B cell (primary cell): Measurements from ENCODE around the gene BAIAP3. TPM values are rescaled to one million over a fixed set of nuclear protein-coding genes. Genes with fewer than 3 reads are reported as not detected.

Experiments used
- ATAC-seq: fragments of 200-7000 bp; cut with Tn5 transposase; one replicate; pipeline ENCODE4 v1.10.0; 2021; ENCODE audit warnings: low read depth, mild to moderate bottlenecking, moderate number of reproducible peaks, moderate library complexity
- CTCF ChIA-PET: fragments of 350-600 bp; sonication (Branson Sonifier 250); formaldehyde crosslinking; loops from one replicate; lab custom pipeline; 2021; ENCODE audit warnings: antibody characterized with exemption, inconsistent platforms; lab: Charles Lee
- POLR2A ChIA-PET: fragments of 350-600 bp; sonication (Branson Sonifier 250); formaldehyde crosslinking; loops from one replicate; lab custom pipeline; 2021; ENCODE audit warnings: antibody characterized with exemption; lab: Charles Lee
- DNase-seq: peaks from one replicate; pipeline ENCODE4 v3.0.0; 2013
- H2AFZ ChIP-seq: 2 replicates; pipeline ENCODE4 v1.6.1; 2012; ENCODE audit warnings: mild to moderate bottlenecking, low read depth, low read length; ENCODE audit not compliant: insufficient read depth, poor library complexity, severe bottlenecking
- H3K27ac ChIP-seq, 2 donors: 1 replicate in 1 of 2; 2 replicates in 1 of 2; pipeline ENCODE4 v1.5.1; 2012 to 2013; ENCODE audit warnings: low read length in 2 of 2, mild to moderate bottlenecking in 2 of 2, moderate library complexity in 1 of 2
- H3K27me3 ChIP-seq, 4 experiments: fragments of 200-600 bp in 1 of 4; sonication (generic) in 1 of 4; replicated peaks in 1 of 4; 1 replicate in 2 of 4; 2 replicates in 2 of 4; pipeline versions ENCODE4 v1.6.1 to v1.7.0; 2013 to 2016; ENCODE audit warnings: low read length in 3 of 4, mild to moderate bottlenecking in 2 of 4, mixed read lengths in 1 of 4, moderate library complexity in 1 of 4; ENCODE audit not compliant: insufficient read depth in 4 of 4, control insufficient read depth in 3 of 4; ENCODE audit errors: control extremely low read depth in 1 of 4
- H3K36me3 ChIP-seq, 2 experiments: replicated peaks in 1 of 2; 1 replicate in 1 of 2; 2 replicates in 1 of 2; pipeline versions ENCODE4 v1.6.1 to v1.7.1; 2013; ENCODE audit warnings: low read length in 1 of 2; ENCODE audit not compliant: insufficient read depth in 2 of 2, control insufficient read depth in 1 of 2; ENCODE audit errors: control extremely low read depth in 1 of 2, extremely low read depth in 1 of 2
- H3K4me1 ChIP-seq, 2 donors: fragments of 200-600 bp in 1 of 2; sonication (generic) in 1 of 2; 1 replicate in 1 of 2; 2 replicates in 1 of 2; pipeline versions ENCODE4 v1.5.1 to v1.6.1; 2013 to 2017; ENCODE audit warnings: low read length in 2 of 2; ENCODE audit not compliant: control insufficient read depth in 2 of 2, insufficient read depth in 2 of 2
- H3K4me2 ChIP-seq: replicated peaks from 2 replicates; pipeline ENCODE3; 2012; ENCODE audit warnings: mild to moderate bottlenecking, low read depth, low read length; ENCODE audit not compliant: poor library complexity, severe bottlenecking
- H3K4me3 ChIP-seq, 5 experiments: fragments of 200-600 bp in 1 of 5; sonication (generic) in 1 of 5; 1 replicate in 3 of 5; 2 replicates in 2 of 5; pipeline versions ENCODE4 v1.5.1 to v1.7.0; 2011 to 2016; ENCODE audit warnings: low read length in 4 of 5, mild to moderate bottlenecking in 4 of 5, low read depth in 2 of 5, control low read depth in 1 of 5, moderate library complexity in 1 of 5; ENCODE audit not compliant: insufficient read depth in 1 of 5; ENCODE audit errors: control extremely low read depth in 1 of 5, extremely low read depth in 1 of 5
- H3K79me2 ChIP-seq: fragments of 200-600 bp; sonication (generic); one replicate; pipeline ENCODE4 v1.6.0; 2016; ENCODE audit warnings: low read length; ENCODE audit not compliant: control insufficient read depth, insufficient read depth
- H3K9ac ChIP-seq: fragments of 200-600 bp; sonication (generic); 2 replicates; pipeline ENCODE4 v1.6.1; 2017; ENCODE audit warnings: mild to moderate bottlenecking, low read length, moderate library complexity
- H3K9me3 ChIP-seq, 3 donors: one replicate each; pipeline versions ENCODE4 v1.6.1 to v1.7.1; 2013; ENCODE audit warnings: low read length in 2 of 3; ENCODE audit not compliant: control insufficient read depth in 2 of 3, insufficient read depth in 1 of 3; ENCODE audit errors: control extremely low read depth in 1 of 3
- H4K20me1 ChIP-seq: 2 replicates; pipeline ENCODE4 v1.6.0; 2012; ENCODE audit warnings: mild to moderate bottlenecking, low read length; ENCODE audit not compliant: insufficient read depth, control insufficient read depth, poor library complexity, severe bottlenecking
- H3K27ac Mint-ChIP-seq: one replicate; pipeline ENCODE4 v1.8.0; 2021; ENCODE audit warnings: mixed read lengths
- H3K27me3 Mint-ChIP-seq: one replicate; pipeline ENCODE4 v1.8.0; 2021; ENCODE audit warnings: mixed read lengths
- H3K4me1 Mint-ChIP-seq: one replicate; pipeline ENCODE4 v1.8.0; 2021; ENCODE audit warnings: mixed read lengths
- H3K4me3 Mint-ChIP-seq: one replicate; pipeline ENCODE4 v1.8.0; 2021; ENCODE audit warnings: mixed read lengths
- H3K9me3 Mint-ChIP-seq: one replicate; pipeline ENCODE4 v1.8.0; 2022; ENCODE audit warnings: mixed read lengths; ENCODE audit not compliant: insufficient read depth
- EZH2 ChIP-seq: IDR thresholded peaks from 2 replicates; pipeline ENCODE4 v1.6.1; 2012; ENCODE audit warnings: borderline replicate concordance, low read depth, mild to moderate bottlenecking, moderate library complexity, low read length; ENCODE audit not compliant: insufficient read depth, poor library complexity, severe bottlenecking
- WGBS: methylation state at CpG from one replicate; pipeline ENCODE4 v1.1.5; 2013; ENCODE audit warnings: missing lambda C conversion rate; ENCODE audit not compliant: insufficient coverage; 5-methylcytosine and 5-hydroxymethylcytosine counted together
- intact Hi-C: fragments of 100-400 bp; cut with micrococcal nuclease; formaldehyde crosslinking; loops from one replicate; pipeline ENCODE4 v1.10.0; 2022
- polyA plus RNA-seq: library from polyadenylated mRNA; depleted of rRNA; stranded (reverse); fragments of >200 nt; gene quantifications from 2 replicates; pipeline ENCODE4 v1.2.3, GENCODE V29; 2012
- total RNA-seq, 2 donors: library from RNA; stranded (reverse); fragments of 120-200 nt in 1 of 2; gene quantifications; 1 replicate in 1 of 2; 2 replicates in 1 of 2; pipeline versions ENCODE4 v1.2.3 to v1.2.4, GENCODE V29; 2013 to 2022
- TF ChIP-seq, protein P1 (sequence below): fragments of 200-600 bp; IDR thresholded peaks from one replicate; pipeline ENCODE4 v1.8.0; 2022; ENCODE audit warnings: antibody characterized with exemption, mild to moderate bottlenecking

The BAIAP3 gene
- total and polyA plus RNA-seq, 2 donors (not counting 1 experiment from before 2014, with no cell fraction given) = 119 to 130 TPM

DNA sequence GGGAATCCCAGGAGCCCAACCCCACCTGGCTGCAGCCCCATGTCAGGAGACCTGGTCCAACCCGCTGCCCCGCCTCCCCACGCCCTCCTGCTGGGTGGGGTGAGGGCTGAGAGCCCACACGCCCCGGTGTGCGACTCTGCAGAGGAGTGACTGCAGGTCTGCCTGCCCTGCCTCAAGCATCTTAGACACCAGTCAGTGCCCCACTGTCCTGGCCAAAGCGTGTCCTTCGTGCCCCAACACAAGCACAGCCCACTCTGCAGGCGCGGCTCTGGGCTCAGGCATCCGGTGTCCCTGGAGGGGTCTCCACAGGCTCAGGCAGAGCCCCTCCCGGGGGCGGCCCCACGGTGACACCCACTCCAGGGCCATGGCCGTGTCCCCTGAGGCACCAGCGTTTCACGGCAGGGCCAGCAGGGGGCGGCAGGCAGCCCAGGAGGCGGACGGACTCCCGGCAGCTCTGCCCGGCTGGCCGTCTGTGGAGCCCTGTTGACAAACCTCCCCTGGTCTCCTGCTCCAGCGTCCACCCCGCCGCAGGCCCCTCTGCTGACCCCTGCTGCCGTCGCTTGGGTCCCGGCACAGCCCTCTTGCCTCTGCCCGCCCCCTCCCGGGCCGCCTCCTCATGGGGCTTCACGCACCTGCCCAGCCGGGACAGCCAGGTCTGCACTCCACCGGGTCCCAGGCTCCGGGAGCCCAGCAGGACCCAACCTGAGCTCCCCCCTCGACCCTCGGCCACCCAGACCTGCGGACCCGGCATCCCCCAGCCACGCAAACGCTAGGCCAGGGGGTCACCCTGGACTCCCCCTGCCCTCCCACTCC is 32.6 kb upstream of the BAIAP3 start:
- intact Hi-C loops = loop anchor here (10.0 kb wide), 1 partner anchor 1724 kb away; the partner anchor contains the start of genes HCFC1R1, THOC6 and TNFRSF12A
- WGBS = 16% methylated on average over 41 of the region's 42 CpGs
- Histone ChIP-seq H3K4me3 (peak overlapping the region in 4 of 5 experiments; percentile 13 to 43 (median 23)), H3K4me2 (peak overlapping the region; percentile 71), H3K4me1 (peaks cover 42 to 62% of the 10 kb centered on the region in 2 donors), H3K9me3 (peaks cover 0 to 7% (median 0%) of the 10 kb centered on the region in 3 donors), H2AFZ (peak overlapping the region; percentile 67), H3K36me3 (no peaks in the 10 kb centered on the region), H3K9ac (no peak overlapping the region), H3K27ac (no peak overlapping the region), H3K79me2 (peaks cover 3% of the 10 kb centered on the region), H4K20me1 (no peaks in the 10 kb centered on the region), H3K27me3 (peaks cover 0 to 3% (median 0%) of the 10 kb centered on the region in 4 experiments)
- H3K4me3 Mint-ChIP-seq = peak overlapping the region; percentile 32
- H3K27ac Mint-ChIP-seq = peak overlapping the region; percentile 15
- peaks cover 4% of the 10 kb centered on the region for H3K27me3 Mint-ChIP-seq
- no peak for TF ChIP-seq EZH2
- TF ChIP-seq, protein P1, sequence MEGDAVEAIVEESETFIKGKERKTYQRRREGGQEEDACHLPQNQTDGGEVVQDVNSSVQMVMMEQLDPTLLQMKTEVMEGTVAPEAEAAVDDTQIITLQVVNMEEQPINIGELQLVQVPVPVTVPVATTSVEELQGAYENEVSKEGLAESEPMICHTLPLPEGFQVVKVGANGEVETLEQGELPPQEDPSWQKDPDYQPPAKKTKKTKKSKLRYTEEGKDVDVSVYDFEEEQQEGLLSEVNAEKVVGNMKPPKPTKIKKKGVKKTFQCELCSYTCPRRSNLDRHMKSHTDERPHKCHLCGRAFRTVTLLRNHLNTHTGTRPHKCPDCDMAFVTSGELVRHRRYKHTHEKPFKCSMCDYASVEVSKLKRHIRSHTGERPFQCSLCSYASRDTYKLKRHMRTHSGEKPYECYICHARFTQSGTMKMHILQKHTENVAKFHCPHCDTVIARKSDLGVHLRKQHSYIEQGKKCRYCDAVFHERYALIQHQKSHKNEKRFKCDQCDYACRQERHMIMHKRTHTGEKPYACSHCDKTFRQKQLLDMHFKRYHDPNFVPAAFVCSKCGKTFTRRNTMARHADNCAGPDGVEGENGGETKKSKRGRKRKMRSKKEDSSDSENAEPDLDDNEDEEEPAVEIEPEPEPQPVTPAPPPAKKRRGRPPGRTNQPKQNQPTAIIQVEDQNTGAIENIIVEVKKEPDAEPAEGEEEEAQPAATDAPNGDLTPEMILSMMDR = peak; percentile 94
- ATAC-seq (peak; percentile 72), DNase-seq (peak; percentile 81)
- ChIA-PET POLR2A (no interaction called here), CTCF (interaction anchor here (0.8 to 2.5 kb wide), 10 partner anchors 11 to 112 kb away, joined by 3 to 15 read pairs (median 4); no protein-coding TSS in a partner anchor)
- no peaks in the 10 kb centered on the region for H3K9me3 Mint-ChIP-seq
- peaks cover 42% of the 10 kb centered on the region for H3K4me1 Mint-ChIP-seq
